Nephron (organoid): ENCODE results near the gene NAXD.

Experiments
- H3K27ac Mint-ChIP-seq, 3 experiments: 2 replicates each; pipeline ENCODE4 v1.8.0; 2020; ENCODE audit warnings: mixed read lengths in 3 of 3, mild to moderate bottlenecking in 2 of 3, moderate library complexity in 1 of 3
- H3K27me3 Mint-ChIP-seq: 2 replicates; pipeline ENCODE4 v1.8.0; 2021; ENCODE audit warnings: low read depth, mild to moderate bottlenecking, moderate library complexity, mixed read lengths
- H3K36me3 Mint-ChIP-seq: 2 replicates; pipeline ENCODE4 v1.8.0; 2020; ENCODE audit warnings: low read depth, mixed read lengths
- H3K4me1 Mint-ChIP-seq: 2 replicates; pipeline ENCODE4 v1.8.0; 2020; ENCODE audit warnings: mixed read lengths
- H3K4me3 Mint-ChIP-seq, 3 experiments: 2 replicates each; pipeline ENCODE4 v1.8.0; 2020; ENCODE audit warnings: mild to moderate bottlenecking in 3 of 3, mixed read lengths in 3 of 3, moderate library complexity in 2 of 3
- H3K9me3 Mint-ChIP-seq: 2 replicates; pipeline ENCODE4 v1.8.0; 2020; ENCODE audit warnings: mixed read lengths
- TF ChIP-seq, protein P1 (sequence below), 3 experiments: fragments of 200-600 bp; sonication (generic); IDR thresholded peaks; one replicate each; pipeline ENCODE4 v1.5.0; 2021; ENCODE audit warnings: antibody characterized with exemption in 3 of 3; ENCODE audit not compliant: unreplicated experiment in 3 of 3

NAXD gene

DNA sequence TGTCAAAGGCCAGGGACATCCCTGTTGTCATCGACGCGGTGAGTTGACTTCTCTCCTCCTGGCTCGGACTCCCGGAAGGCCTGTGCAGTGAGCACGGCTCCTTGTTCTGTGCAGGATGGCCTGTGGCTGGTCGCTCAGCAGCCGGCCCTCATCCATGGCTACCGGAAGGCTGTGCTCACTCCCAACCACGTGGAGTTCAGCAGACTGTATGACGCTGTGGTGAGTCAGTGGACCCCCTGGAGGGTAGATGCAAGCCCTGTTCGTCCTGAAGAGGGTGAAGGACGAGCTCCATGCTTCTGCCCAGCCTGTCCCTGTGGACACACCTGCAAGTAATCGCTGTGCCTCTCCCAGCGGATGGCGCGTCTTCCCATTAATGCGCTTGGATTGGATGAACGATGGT lies 19.2 kb downstream of the NAXD start:
- TF ChIP-seq, protein P1, sequence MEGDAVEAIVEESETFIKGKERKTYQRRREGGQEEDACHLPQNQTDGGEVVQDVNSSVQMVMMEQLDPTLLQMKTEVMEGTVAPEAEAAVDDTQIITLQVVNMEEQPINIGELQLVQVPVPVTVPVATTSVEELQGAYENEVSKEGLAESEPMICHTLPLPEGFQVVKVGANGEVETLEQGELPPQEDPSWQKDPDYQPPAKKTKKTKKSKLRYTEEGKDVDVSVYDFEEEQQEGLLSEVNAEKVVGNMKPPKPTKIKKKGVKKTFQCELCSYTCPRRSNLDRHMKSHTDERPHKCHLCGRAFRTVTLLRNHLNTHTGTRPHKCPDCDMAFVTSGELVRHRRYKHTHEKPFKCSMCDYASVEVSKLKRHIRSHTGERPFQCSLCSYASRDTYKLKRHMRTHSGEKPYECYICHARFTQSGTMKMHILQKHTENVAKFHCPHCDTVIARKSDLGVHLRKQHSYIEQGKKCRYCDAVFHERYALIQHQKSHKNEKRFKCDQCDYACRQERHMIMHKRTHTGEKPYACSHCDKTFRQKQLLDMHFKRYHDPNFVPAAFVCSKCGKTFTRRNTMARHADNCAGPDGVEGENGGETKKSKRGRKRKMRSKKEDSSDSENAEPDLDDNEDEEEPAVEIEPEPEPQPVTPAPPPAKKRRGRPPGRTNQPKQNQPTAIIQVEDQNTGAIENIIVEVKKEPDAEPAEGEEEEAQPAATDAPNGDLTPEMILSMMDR (IDR thresholded peaks at IDR 0.05; ENCODE audit: unreplicated experiment in 3 of 3) = no peak
- no peaks in the 10 kb centered on the region for H3K9me3 Mint-ChIP-seq
- no peaks in the 10 kb centered on the region for H3K27me3 Mint-ChIP-seq
- no peak overlapping the region for H3K4me3 Mint-ChIP-seq
- H3K27ac Mint-ChIP-seq = no peak overlapping the region
- peaks cover 74% of the 10 kb centered on the region for H3K36me3 Mint-ChIP-seq
- peaks cover 17% of the 10 kb centered on the region for H3K4me1 Mint-ChIP-seq

DNA sequence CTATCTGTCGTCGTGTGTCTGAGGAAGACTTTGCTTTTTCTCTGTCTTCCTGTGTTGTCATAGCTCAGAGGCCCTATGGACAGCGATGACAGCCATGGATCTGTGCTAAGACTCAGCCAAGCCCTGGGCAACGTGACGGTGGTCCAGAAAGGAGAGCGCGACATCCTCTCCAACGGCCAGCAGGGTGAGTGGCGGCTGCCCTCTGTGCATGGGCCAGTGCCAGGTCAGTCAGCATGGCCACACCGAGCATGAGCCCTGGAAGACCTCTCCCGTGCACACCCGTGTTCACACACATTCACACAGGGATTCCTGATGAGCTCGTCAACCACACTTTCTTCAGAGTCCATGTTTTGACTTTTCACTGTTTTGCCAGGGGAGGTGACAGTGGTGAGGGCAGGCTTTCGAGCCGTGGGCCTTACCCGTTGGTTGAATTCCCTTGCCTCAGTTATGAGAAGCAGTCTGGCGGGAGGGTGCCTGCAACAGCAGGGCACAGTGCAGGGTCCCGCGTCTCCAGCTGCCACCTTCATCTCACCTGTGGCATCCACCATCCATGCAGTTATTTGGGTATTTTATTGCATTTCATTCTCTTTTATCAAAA lies 20.2 kb downstream of the NAXD start:
- TF ChIP-seq, protein P1 (IDR thresholded peaks at IDR 0.05; ENCODE audit: unreplicated experiment in 3 of 3) = no peak
- no peaks in the 10 kb centered on the region for H3K9me3 Mint-ChIP-seq
- no peak overlapping the region for H3K4me3 Mint-ChIP-seq
- H3K27me3 Mint-ChIP-seq = no peaks in the 10 kb centered on the region
- no peak overlapping the region for H3K27ac Mint-ChIP-seq
- peaks cover 22% of the 10 kb centered on the region for H3K4me1 Mint-ChIP-seq
- H3K36me3 Mint-ChIP-seq = peaks cover 76% of the 10 kb centered on the region

GRCh38 chr13:110636053-110636475 lies 20.7 kb downstream of the NAXD start:
- no peaks in the 10 kb centered on the region for H3K9me3 Mint-ChIP-seq

GRCh38 chr13:110636701-110637201 lies 21.4 kb downstream of the NAXD start:
- Mint-ChIP-seq H3K4me1 (peaks cover 22% of the 10 kb centered on the region), H3K9me3 (no peaks in the 10 kb centered on the region), H3K27me3 (no peaks in the 10 kb centered on the region), H3K4me3 (no peak overlapping the region), H3K36me3 (peaks cover 76% of the 10 kb centered on the region), H3K27ac (no peak overlapping the region)
- TF ChIP-seq, protein P1 (IDR thresholded peaks at IDR 0.05; ENCODE audit: unreplicated experiment in 3 of 3) = no peak

More at GRCh38 chr13:110636053-110636475, 20.7 kb downstream of the NAXD start:
- H3K27me3 Mint-ChIP-seq = no peaks in the 10 kb centered on the region
- no peak overlapping the region for H3K27ac Mint-ChIP-seq
- TF ChIP-seq, protein P1 (IDR thresholded peaks at IDR 0.05; ENCODE audit: unreplicated experiment in 3 of 3) = no peak
- no peak overlapping the region for H3K4me3 Mint-ChIP-seq
- peaks cover 22% of the 10 kb centered on the region for H3K4me1 Mint-ChIP-seq
- peaks cover 76% of the 10 kb centered on the region for H3K36me3 Mint-ChIP-seq

- Mint-ChIP-seq H3K27me3 (no peaks in the 10 kb centered on the region), H3K4me1 (peaks cover 19% of the 10 kb centered on the region), H3K9me3 (no peaks in the 10 kb centered on the region), H3K36me3 (peaks cover 71% of the 10 kb centered on the region), H3K27ac (no peak overlapping the region), H3K4me3 (no peak overlapping the region)
- TF ChIP-seq, protein P1 (IDR thresholded peaks at IDR 0.05; ENCODE audit: unreplicated experiment in 3 of 3) = no peak
Observed at GRCh38 chr13:110637275-110637674, 21.9 kb downstream of the NAXD start.

DNA sequence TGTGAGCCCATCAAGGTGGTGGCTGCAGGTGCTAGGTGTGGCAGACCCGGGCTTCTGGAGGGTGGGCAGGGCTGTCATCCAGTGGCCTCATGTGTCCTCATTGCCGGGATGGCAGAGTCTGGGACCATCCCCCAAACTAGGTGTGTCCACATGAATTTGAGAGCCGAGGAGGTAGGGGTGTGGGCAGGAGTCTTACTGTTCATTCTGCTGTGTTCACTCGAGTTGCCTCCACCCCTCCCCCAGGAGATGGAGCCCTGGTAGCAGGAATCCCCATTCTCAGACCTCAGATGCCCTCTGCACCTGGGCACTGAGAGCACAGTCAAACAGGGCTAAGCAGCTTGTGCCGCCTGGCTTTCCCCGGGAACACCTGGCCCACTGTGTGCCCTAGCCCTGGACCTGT lies 22.4 kb downstream of the NAXD start:
- H3K4me3 Mint-ChIP-seq = no peak overlapping the region
- H3K27ac Mint-ChIP-seq = no peak overlapping the region
- H3K27me3 Mint-ChIP-seq = no peaks in the 10 kb centered on the region
- H3K36me3 Mint-ChIP-seq = peaks cover 69% of the 10 kb centered on the region
- TF ChIP-seq, protein P1 (IDR thresholded peaks at IDR 0.05; ENCODE audit: unreplicated experiment in 3 of 3) = no peak
- peaks cover 20% of the 10 kb centered on the region for H3K4me1 Mint-ChIP-seq
- no peaks in the 10 kb centered on the region for H3K9me3 Mint-ChIP-seq
